Ishikawa (cell line): ENCODE data around the gene WWOX.

Source experiments
- CEBPB ChIP-seq: IDR thresholded peaks from 2 replicates; pipeline ENCODE4 v1.6.1; 2012
- CREB1 ChIP-seq: IDR thresholded peaks from 2 replicates; pipeline ENCODE4 v1.6.1; 2012; ENCODE audit warnings: low read depth
- EGR1 ChIP-seq: IDR thresholded peaks from 2 replicates; pipeline ENCODE4 v1.6.1; 2012
- EP300 ChIP-seq: IDR thresholded peaks from 2 replicates; pipeline ENCODE4 v1.6.1; 2012; ENCODE audit warnings: borderline replicate concordance
- FOXM1 ChIP-seq: IDR thresholded peaks from 2 replicates; pipeline ENCODE4 v1.6.1; 2012; ENCODE audit warnings: low read depth, borderline replicate concordance
- NFIC ChIP-seq: IDR thresholded peaks from 2 replicates; pipeline ENCODE4 v1.6.1; 2012
- RAD21 ChIP-seq: IDR thresholded peaks from 2 replicates; pipeline ENCODE4 v1.6.1; 2012; ENCODE audit warnings: low read depth
- TAF1 ChIP-seq: IDR thresholded peaks from 2 replicates; pipeline ENCODE4 v1.6.1; 2012; ENCODE audit warnings: low read depth, mild to moderate bottlenecking
- TCF12 ChIP-seq: IDR thresholded peaks from 2 replicates; pipeline ENCODE4 v1.6.1; 2012; ENCODE audit warnings: low read depth
- TEAD4 ChIP-seq: IDR thresholded peaks from 2 replicates; pipeline ENCODE4 v1.6.1; 2012
- YY1 ChIP-seq: IDR thresholded peaks from 2 replicates; pipeline ENCODE4 v1.6.1; 2012; ENCODE audit warnings: low read depth
- ZBTB7A ChIP-seq: IDR thresholded peaks from 2 replicates; pipeline ENCODE4 v1.6.1; 2012; ENCODE audit warnings: low read depth
- TF ChIP-seq, protein P1 (sequence below): IDR thresholded peaks from 2 replicates; pipeline ENCODE4 v1.6.1; 2012
- TF ChIP-seq, protein P2 (sequence below): IDR thresholded peaks from 2 replicates; pipeline ENCODE4 v1.6.1; 2012; ENCODE audit warnings: low read depth, mild to moderate bottlenecking
- TF ChIP-seq, protein P3 (sequence below): IDR thresholded peaks from 2 replicates; pipeline ENCODE4 v1.6.1; 2012

WWOX gene

DNA sequence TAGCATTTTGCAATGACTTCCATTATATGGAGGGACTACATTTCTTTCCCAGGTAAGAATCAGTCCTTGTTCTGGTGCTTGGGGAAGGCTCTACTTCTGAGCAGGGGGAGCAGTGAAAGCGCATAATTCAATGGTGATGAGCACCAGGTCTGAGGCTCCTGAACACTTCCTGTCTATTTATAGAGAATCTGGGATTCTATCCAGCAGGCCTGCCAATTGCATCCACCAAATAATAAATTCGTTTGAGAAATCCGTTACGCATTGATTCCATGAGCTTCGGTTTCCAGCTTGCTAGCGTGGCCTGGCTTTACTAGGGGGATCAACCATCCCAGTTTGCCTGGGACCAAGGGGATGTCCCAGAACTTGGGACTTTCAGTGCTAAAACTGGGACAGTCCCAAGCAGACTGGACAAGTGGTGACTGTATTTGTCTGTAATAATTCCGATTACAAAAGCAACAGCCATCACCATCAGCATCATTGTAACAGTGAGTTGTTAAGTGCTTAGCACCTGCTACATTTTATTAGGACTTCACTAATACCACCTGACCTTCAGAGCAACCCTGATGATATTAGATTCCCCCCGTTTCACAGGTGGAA is 1151.1 kb downstream of the WWOX start:
- TF ChIP-seq TCF12 = no peak
- TF ChIP-seq TEAD4 = no peak

DNA sequence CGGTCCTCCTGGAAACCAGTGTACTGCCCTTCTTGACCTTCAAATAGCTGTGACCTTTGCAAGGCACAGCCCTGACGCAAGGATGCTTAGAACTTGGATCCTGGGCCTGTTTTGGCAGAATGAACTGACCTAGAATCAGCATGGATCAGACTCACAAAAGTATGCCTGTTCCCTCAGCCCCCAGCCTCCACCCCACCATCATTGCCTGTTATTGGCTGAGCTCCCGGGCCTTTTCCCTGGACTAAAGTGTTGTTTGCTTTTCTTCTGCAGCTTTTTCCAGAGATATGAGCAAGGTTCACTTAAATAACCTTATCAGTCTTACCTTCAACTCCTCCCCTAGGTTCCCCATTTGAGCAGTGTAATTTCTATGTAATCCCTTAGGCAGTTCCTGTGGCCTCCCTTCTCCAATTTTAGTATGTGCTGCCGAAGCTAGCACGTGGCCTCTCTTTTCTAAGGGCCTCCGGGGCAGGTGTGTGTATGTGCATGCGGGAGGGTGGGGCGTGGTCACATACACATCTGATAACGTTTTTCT is 1153.7 kb downstream of the WWOX start:
- no peak for TF ChIP-seq EP300
- TF ChIP-seq YY1 = no peak
- TF ChIP-seq, protein P1, sequence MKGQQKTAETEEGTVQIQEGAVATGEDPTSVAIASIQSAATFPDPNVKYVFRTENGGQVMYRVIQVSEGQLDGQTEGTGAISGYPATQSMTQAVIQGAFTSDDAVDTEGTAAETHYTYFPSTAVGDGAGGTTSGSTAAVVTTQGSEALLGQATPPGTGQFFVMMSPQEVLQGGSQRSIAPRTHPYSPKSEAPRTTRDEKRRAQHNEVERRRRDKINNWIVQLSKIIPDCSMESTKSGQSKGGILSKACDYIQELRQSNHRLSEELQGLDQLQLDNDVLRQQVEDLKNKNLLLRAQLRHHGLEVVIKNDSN = no peak
- TF ChIP-seq TAF1 = no peak
- TF ChIP-seq, protein P2, sequence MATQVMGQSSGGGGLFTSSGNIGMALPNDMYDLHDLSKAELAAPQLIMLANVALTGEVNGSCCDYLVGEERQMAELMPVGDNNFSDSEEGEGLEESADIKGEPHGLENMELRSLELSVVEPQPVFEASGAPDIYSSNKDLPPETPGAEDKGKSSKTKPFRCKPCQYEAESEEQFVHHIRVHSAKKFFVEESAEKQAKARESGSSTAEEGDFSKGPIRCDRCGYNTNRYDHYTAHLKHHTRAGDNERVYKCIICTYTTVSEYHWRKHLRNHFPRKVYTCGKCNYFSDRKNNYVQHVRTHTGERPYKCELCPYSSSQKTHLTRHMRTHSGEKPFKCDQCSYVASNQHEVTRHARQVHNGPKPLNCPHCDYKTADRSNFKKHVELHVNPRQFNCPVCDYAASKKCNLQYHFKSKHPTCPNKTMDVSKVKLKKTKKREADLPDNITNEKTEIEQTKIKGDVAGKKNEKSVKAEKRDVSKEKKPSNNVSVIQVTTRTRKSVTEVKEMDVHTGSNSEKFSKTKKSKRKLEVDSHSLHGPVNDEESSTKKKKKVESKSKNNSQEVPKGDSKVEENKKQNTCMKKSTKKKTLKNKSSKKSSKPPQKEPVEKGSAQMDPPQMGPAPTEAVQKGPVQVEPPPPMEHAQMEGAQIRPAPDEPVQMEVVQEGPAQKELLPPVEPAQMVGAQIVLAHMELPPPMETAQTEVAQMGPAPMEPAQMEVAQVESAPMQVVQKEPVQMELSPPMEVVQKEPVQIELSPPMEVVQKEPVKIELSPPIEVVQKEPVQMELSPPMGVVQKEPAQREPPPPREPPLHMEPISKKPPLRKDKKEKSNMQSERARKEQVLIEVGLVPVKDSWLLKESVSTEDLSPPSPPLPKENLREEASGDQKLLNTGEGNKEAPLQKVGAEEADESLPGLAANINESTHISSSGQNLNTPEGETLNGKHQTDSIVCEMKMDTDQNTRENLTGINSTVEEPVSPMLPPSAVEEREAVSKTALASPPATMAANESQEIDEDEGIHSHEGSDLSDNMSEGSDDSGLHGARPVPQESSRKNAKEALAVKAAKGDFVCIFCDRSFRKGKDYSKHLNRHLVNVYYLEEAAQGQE = no peak
- no peak for TF ChIP-seq ZBTB7A
- no peak for TF ChIP-seq CREB1
- no peak for TF ChIP-seq RAD21
- TF ChIP-seq, protein P3, sequence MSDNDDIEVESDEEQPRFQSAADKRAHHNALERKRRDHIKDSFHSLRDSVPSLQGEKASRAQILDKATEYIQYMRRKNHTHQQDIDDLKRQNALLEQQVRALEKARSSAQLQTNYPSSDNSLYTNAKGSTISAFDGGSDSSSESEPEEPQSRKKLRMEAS = no peak
- no peak for TF ChIP-seq CEBPB
- no peak for TF ChIP-seq TEAD4
- no peak for TF ChIP-seq TCF12
- no peak for TF ChIP-seq FOXM1
- TF ChIP-seq NFIC = no peak
- TF ChIP-seq EGR1 = no peak

DNA sequence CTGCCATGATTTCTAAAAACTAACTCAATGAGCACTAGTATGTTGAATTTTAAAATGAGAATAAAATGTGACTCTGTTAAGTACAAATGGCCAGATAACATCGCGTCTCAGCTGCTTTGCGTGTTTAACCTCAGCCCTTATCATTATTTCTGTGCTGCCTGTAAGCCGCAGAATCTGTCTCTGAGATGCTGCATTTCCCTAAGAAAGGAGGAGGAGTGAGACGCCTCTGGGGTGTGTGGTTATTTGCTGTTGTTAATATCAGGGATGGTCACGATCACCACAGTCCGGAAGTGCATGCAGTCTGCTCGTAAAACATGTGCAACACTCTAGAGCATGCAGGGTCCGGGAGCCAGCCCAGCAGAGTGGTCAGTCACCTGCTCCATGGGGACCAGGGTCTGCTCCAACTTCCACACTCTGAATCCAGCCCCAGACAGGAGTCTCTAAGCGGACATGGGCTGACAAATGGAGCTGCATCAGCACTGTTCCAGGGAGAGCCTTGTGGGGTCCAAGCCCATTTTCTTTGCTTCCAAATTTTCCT is 1158.6 kb downstream of the WWOX start:
- TF ChIP-seq NFIC (no peak), FOXM1 (no peak), CEBPB (no peak), EGR1 (no peak), YY1 (no peak), TEAD4 (no peak), TCF12 (no peak), ZBTB7A (no peak), TAF1 (no peak)
- TF ChIP-seq, protein P2 = no peak

DNA sequence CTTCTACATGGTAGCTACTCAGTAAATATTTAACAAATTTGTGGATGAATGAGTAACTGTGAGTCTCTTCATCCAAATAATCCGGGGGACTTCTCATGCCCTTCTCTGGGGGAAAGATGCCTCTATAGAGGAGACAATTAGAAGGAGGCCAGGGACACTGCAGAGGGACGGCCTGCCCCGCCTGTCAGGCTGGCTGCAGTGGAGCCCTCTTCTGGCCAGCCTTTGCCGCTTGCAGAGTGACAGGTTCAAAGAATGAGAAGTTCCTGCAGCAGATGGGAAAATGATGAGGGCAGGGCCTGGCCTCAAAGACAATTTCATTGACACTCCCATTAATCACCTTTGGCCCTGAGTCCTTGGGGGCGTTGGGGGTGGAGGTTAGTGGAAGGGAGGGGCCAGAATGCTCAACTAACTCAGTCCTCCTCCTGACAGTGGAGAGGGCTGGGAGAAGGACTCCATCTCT is 1162.1 kb downstream of the WWOX start:
- TF ChIP-seq TCF12 (no peak), ZBTB7A (no peak), EP300 (no peak), RAD21 (0 out of 2 replicates have a peak, but pooled peaks have one; percentile 5)
- TF ChIP-seq, protein P3 = no peak

DNA sequence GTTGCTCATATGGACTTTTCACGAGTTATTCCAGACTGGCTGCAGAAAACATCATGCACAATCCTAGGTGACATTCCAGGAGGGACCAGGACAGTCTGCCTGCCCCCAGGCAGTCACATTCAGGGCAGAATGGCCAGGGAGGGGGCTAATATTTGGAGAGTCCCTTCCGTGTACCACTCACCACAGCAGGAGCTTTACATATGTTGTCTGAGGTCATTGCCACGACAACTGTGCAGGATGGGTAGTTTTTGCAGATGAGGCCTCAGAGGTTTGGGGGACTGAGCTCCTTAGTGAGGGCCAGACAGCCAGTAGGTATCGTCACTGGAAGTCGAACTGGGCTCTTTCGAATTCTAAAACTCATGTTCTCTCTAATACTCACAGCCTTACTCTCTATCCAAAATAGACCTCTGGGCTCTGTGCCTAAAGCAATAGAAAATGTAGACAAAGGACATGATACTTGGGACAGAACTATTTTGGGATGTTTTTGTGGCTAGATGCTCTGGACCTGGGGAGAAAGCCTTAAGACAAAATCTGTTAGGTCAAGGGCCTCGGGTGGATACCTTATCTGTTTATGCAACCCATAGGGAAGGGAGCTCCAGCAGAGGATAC is 1162.6 kb downstream of the WWOX start:
- TF ChIP-seq TEAD4 = no peak
- no peak for TF ChIP-seq RAD21
- no peak for TF ChIP-seq NFIC
- TF ChIP-seq TCF12 = no peak
- TF ChIP-seq FOXM1 = no peak
- no peak for TF ChIP-seq TAF1
- no peak for TF ChIP-seq ZBTB7A
- no peak for TF ChIP-seq EGR1
- TF ChIP-seq, protein P1 = no peak
- TF ChIP-seq, protein P2 = no peak
- TF ChIP-seq EP300 = no peak
- TF ChIP-seq CEBPB = no peak
- TF ChIP-seq, protein P3 = no peak
- TF ChIP-seq YY1 = no peak
- no peak for TF ChIP-seq CREB1
